BLaER1 treated with 17β-estradiol and CSF1 and Interleukin-3, amounts not matched to agents 10 nM and 100 nM (cell line): Measurements from ENCODE around the gene CDH15.
"Not testable (repeated sequence)": the region's sequence is repeated elsewhere in the genome, so short reads cannot be mapped to it uniquely, and the experiment has no call there.

Experiments used
- H3K27ac ChIP-seq, 11 experiments: shearing (Covaris generic); formaldehyde crosslinking; 2 replicates each; pipeline ENCODE4 v1.8.1; 2022
- H3K27me3 ChIP-seq, 11 experiments: shearing (Covaris generic); formaldehyde crosslinking; 2 replicates each; pipeline ENCODE4 v1.8.1; 2022
- H3K36me3 ChIP-seq, 11 experiments: shearing (Covaris generic); formaldehyde crosslinking; 2 replicates each; pipeline ENCODE4 v1.8.1; 2022
- H3K4me1 ChIP-seq, 10 experiments: shearing (Covaris generic); formaldehyde crosslinking; 2 replicates each; pipeline ENCODE4 v1.8.1; 2022
- H3K4me2 ChIP-seq, 11 experiments: shearing (Covaris generic); formaldehyde crosslinking; 2 replicates each; pipeline ENCODE4 v1.8.1; 2022
- H3K4me3 ChIP-seq, 10 experiments: shearing (Covaris generic); formaldehyde crosslinking; 2 replicates each; pipeline ENCODE4 v1.8.1; 2022
- H3K9ac ChIP-seq, 11 experiments: shearing (Covaris generic); formaldehyde crosslinking; 2 replicates each; pipeline ENCODE4 v1.8.1; 2022
- H3K9me3 ChIP-seq, 11 experiments: shearing (Covaris generic); formaldehyde crosslinking; replicated peaks in 1 of 11; 2 replicates each; pipeline ENCODE4 v1.8.1; 2022
- H4K20me1 ChIP-seq, 11 experiments: shearing (Covaris generic); formaldehyde crosslinking; 2 replicates each; pipeline ENCODE4 v1.8.1; 2022
- Cebpa-rat ChIP-seq, 11 experiments: shearing (Covaris generic); IDR thresholded peaks; 2 replicates each; pipeline ENCODE4 v1.8.1; 2022

CDH15 gene

GRCh38 chr16:89183463-89183862 is 11.9 kb downstream of the CDH15 start:
- peaks cover 0 to 17% (median 0%) of the 10 kb centered on the region in 11 experiments; a peak in 7 of 22 replicates for H3K27me3 ChIP-seq
- H3K4me3 ChIP-seq = no peak overlapping the region
- no peak overlapping the region for H3K4me2 ChIP-seq
- H3K4me1 ChIP-seq = peaks cover 0 to 37% (median 0%) of the 10 kb centered on the region in 10 experiments; a peak in 8 of 20 replicates
- peaks cover 0 to 14% (median 0%) of the 10 kb centered on the region in 11 experiments; a peak in 2 of 22 replicates for H4K20me1 ChIP-seq
- H3K27ac ChIP-seq = no peak overlapping the region
- TF ChIP-seq Cebpa-rat (IDR thresholded peaks at IDR 0.05) = no peak
- no peak overlapping the region for H3K9ac ChIP-seq
- no peaks in the 10 kb centered on the region for H3K36me3 ChIP-seq
- H3K9me3 ChIP-seq = no peaks in the 10 kb centered on the region

GRCh38 chr16:89183975-89184676 is 12.6 kb downstream of the CDH15 start:
- no peak overlapping the region for H3K27ac ChIP-seq
- peak overlapping the region in 1 of 11 experiments; percentile 18; a peak in 1 of 22 replicates for H3K9ac ChIP-seq
- no peak overlapping the region for H3K4me3 ChIP-seq
- H3K9me3 ChIP-seq = no peaks in the 10 kb centered on the region
- peaks cover 0 to 32% (median 0%) of the 10 kb centered on the region in 10 experiments; a peak in 8 of 20 replicates for H3K4me1 ChIP-seq
- H4K20me1 ChIP-seq = peaks cover 0 to 14% (median 0%) of the 10 kb centered on the region in 11 experiments; a peak in 3 of 22 replicates
- H3K27me3 ChIP-seq = peaks cover 0 to 17% (median 0%) of the 10 kb centered on the region in 11 experiments; a peak in 7 of 22 replicates
- H3K36me3 ChIP-seq = no peaks in the 10 kb centered on the region
- H3K4me2 ChIP-seq = peak overlapping the region in 1 of 11 experiments; percentile 22; a peak in 2 of 22 replicates
- TF ChIP-seq Cebpa-rat (IDR thresholded peaks at IDR 0.05) = no peak

- Histone ChIP-seq H3K27me3 (peaks cover 0 to 17% (median 0%) of the 10 kb centered on the region in 11 experiments; a peak in 7 of 22 replicates), H3K9ac (no peak overlapping the region), H3K4me1 (peaks cover 0 to 28% (median 0%) of the 10 kb centered on the region in 10 experiments; a peak in 8 of 20 replicates), H3K4me3 (no peak overlapping the region), H3K9me3 (no peaks in the 10 kb centered on the region), H3K27ac (no peak overlapping the region), H3K36me3 (no peaks in the 10 kb centered on the region), H3K4me2 (no peak overlapping the region), H4K20me1 (peaks cover 0 to 18% (median 0%) of the 10 kb centered on the region in 11 experiments; a peak in 5 of 22 replicates)
- TF ChIP-seq Cebpa-rat (IDR thresholded peaks at IDR 0.05) = no peak
Measured at GRCh38 chr16:89184677-89184932, 13.1 kb downstream of the CDH15 start.

GRCh38 chr16:89184933-89185794 is 13.6 kb downstream of the CDH15 start:
- H3K36me3 ChIP-seq = no peaks in the 10 kb centered on the region
- no peak overlapping the region for H3K27ac ChIP-seq
- no peak for TF ChIP-seq Cebpa-rat (IDR thresholded peaks at IDR 0.05)
- H3K9ac ChIP-seq = no peak overlapping the region
- H3K4me3 ChIP-seq = no peak overlapping the region
- no peaks in the 10 kb centered on the region for H3K9me3 ChIP-seq
- H3K4me2 ChIP-seq = no peak overlapping the region
- H3K27me3 ChIP-seq = peaks cover 0 to 17% (median 0%) of the 10 kb centered on the region in 11 experiments; a peak in 8 of 22 replicates
- H3K4me1 ChIP-seq = peaks cover 0 to 22% (median 0%) of the 10 kb centered on the region in 10 experiments; a peak in 7 of 20 replicates
- H4K20me1 ChIP-seq = peaks cover 0 to 24% (median 5%) of the 10 kb centered on the region in 11 experiments; a peak in 8 of 22 replicates

DNA sequence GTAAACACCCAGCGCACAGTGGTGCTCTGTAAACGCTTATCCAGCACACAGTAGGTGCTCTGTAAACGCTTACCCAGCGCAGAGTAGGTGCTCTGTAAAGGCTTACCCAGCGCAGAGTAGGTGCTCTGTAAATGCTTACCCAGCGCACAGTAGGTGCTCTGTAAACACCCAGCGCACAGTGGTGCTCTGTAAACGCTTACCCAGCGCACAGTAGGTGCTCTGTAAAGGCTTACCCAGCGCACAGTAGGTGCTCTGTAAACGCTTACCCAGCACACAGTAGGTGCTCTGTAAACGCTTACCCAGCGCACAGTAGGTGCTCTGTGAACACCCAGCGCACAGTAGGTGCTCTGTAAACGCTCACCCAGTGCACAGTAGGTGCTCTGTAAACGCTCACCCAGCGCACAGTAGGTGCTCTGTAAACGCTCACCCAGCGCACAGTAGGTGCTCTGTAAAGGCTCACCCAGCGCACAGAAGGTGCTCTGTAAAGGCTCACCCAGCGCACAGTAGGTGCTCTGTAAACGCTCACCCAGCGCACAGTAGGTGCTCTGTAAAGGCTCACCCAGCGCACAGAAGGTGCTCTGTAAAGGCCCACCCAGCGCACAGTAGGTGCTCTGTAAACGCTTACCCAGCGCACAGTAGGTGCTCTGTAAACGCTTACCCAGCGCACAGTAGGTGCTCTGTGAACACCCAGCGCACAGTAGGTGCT is 14.5 kb downstream of the CDH15 start:
- peaks cover 0 to 19% (median under 1%) of the 10 kb centered on the region in 10 experiments; a peak in 8 of 20 replicates for H3K4me1 ChIP-seq
- not testable (repeated sequence) for H3K9ac ChIP-seq, H3K27ac ChIP-seq, H3K36me3 ChIP-seq, H3K4me2 ChIP-seq, H3K9me3 ChIP-seq, H3K4me3 ChIP-seq
- peaks cover 0 to 20% (median 5%) of the 10 kb centered on the region in 11 experiments; a peak in 8 of 22 replicates for H3K27me3 ChIP-seq
- H4K20me1 ChIP-seq = peaks cover 0 to 32% (median 7%) of the 10 kb centered on the region in 11 experiments; a peak in 8 of 22 replicates

GRCh38 chr16:89186593-89187031 is 15.1 kb downstream of the CDH15 start:
- H3K4me2 ChIP-seq, H3K4me3 ChIP-seq, H3K27ac ChIP-seq, H3K36me3 ChIP-seq, H3K9ac ChIP-seq, H3K9me3 ChIP-seq: not testable (repeated sequence)
- Histone ChIP-seq H3K27me3 (peaks cover 0 to 20% (median 10%) of the 10 kb centered on the region in 11 experiments; a peak in 8 of 22 replicates), H4K20me1 (peaks cover 0 to 37% (median 10%) of the 10 kb centered on the region in 11 experiments; a peak in 9 of 22 replicates), H3K4me1 (peaks cover 0 to 25% (median 6%) of the 10 kb centered on the region in 10 experiments; a peak in 18 of 20 replicates)

GRCh38 chr16:89187032-89187769 is 15.7 kb downstream of the CDH15 start:
- no peak for TF ChIP-seq Cebpa-rat (IDR thresholded peaks at IDR 0.05)
- Histone ChIP-seq H3K36me3 (no peaks in the 10 kb centered on the region), H3K9me3 (no peaks in the 10 kb centered on the region), H4K20me1 (peaks cover 0 to 37% (median 10%) of the 10 kb centered on the region in 11 experiments; a peak in 9 of 22 replicates), H3K4me1 (peaks cover 0 to 28% (median 8%) of the 10 kb centered on the region in 10 experiments; a peak in 18 of 20 replicates), H3K4me3 (no peak overlapping the region), H3K9ac (no peak overlapping the region), H3K4me2 (peak overlapping the region in 1 of 11 experiments; percentile 18; a peak in 1 of 22 replicates), H3K27me3 (peaks cover 0 to 20% (median 10%) of the 10 kb centered on the region in 11 experiments; a peak in 8 of 22 replicates), H3K27ac (no peak overlapping the region)
